Thoracic aorta (tissue), 2 donors: ENCODE results near the gene LPCAT4. TPM values are rescaled to one million over a fixed set of nuclear protein-coding genes. Genes with fewer than 3 reads are reported as not detected.

Experiments
- ATAC-seq: fragments of 150-250 bp; one replicate; pipeline ENCODE4 v1.8.0; 2017; ENCODE audit warnings: low read depth; ENCODE audit not compliant: insufficient number of reproducible peaks, low FRiP score
- DNase-seq: peaks from one replicate; pipeline ENCODE4 v3.0.0-alpha.2; 2020; ENCODE audit warnings: low spot score
- H3K27ac ChIP-seq, 2 donors: fragments of 200-600 bp; sonication (generic); 1 replicate in 1 of 2; 2 replicates in 1 of 2; pipeline ENCODE4 v1.5.1; 2016; ENCODE audit warnings: mild to moderate bottlenecking in 2 of 2, moderate library complexity in 2 of 2
- H3K27me3 ChIP-seq: fragments of 200-600 bp; sonication (generic); replicated peaks from 2 replicates; pipeline ENCODE4 v1.6.0; 2016; ENCODE audit warnings: mild to moderate bottlenecking; ENCODE audit not compliant: insufficient read depth
- H3K36me3 ChIP-seq: fragments of 200-600 bp; sonication (generic); one replicate; pipeline ENCODE4 v1.5.1; 2016
- H3K4me1 ChIP-seq, 2 donors: fragments of 200-600 bp; sonication (generic); 1 replicate in 1 of 2; 2 replicates in 1 of 2; pipeline versions ENCODE4 v1.5.1 to v1.6.0; 2016; ENCODE audit warnings: low read depth in 2 of 2, mild to moderate bottlenecking in 1 of 2; ENCODE audit not compliant: control insufficient read depth in 1 of 2
- H3K4me3 ChIP-seq: fragments of 200-600 bp; sonication (generic); 2 replicates; pipeline ENCODE4 v1.5.1; 2016; ENCODE audit warnings: mild to moderate bottlenecking
- H3K9me3 ChIP-seq: fragments of 200-600 bp; sonication (generic); 2 replicates; pipeline ENCODE4 v1.5.1; 2016
- CTCF ChIP-seq: fragments of 200-600 bp; sonication (generic); IDR thresholded peaks from one replicate; pipeline ENCODE4 v1.5.1; 2019; ENCODE audit warnings: antibody characterized with exemption
- total RNA-seq, 2 donors: library from RNA; depleted of rRNA; stranded (reverse); fragments of >200 nt; gene quantifications; one replicate each; pipeline versions ENCODE4 v1.1.0 to v1.2.3, GENCODE V29; 2016

The LPCAT4 gene
- total RNA-seq, 2 donors from 2014 or later = 13.1 to 20.0 TPM

- Histone ChIP-seq H3K27me3 (no peaks in the 10 kb centered on the region), H3K36me3 (no peaks in the 10 kb centered on the region), H3K4me3 (peak overlapping the region; percentile 81), H3K27ac (peak overlapping the region; percentile 58 to 88), H3K9me3 (no peaks in the 10 kb centered on the region), H3K4me1 (peaks cover 19 to 34% of the 10 kb centered on the region in 2 donors)
- DNase-seq (no peak), ATAC-seq (peak; percentile 40)
- TF ChIP-seq CTCF = no peak
Observed at GRCh38 chr15:34318277-34319079, 48.5 kb downstream of the LPCAT4 start.

GRCh38 chr15:34314491-34315490 lies 52.2 kb downstream of the LPCAT4 start:
- Histone ChIP-seq H3K27ac (no peak overlapping the region), H3K9me3 (no peaks in the 10 kb centered on the region), H3K27me3 (no peaks in the 10 kb centered on the region), H3K4me3 (no peak overlapping the region), H3K4me1 (peaks cover 19 to 34% of the 10 kb centered on the region in 2 donors), H3K36me3 (no peaks in the 10 kb centered on the region)
- DNase-seq (no peak), ATAC-seq (no peak)
- TF ChIP-seq CTCF = no peak

- Histone ChIP-seq H3K27me3 (no peaks in the 10 kb centered on the region), H3K9me3 (no peaks in the 10 kb centered on the region), H3K4me3 (no peak overlapping the region), H3K36me3 (no peaks in the 10 kb centered on the region), H3K27ac (no peak overlapping the region), H3K4me1 (peaks cover 10 to 30% of the 10 kb centered on the region in 2 donors)
- ATAC-seq (no peak), DNase-seq (no peak)
- TF ChIP-seq CTCF = no peak
Observed at GRCh38 chr15:34311563-34311962, 55.4 kb downstream of the LPCAT4 start.

Other genes starting within 250 kb of the LPCAT4 start
- 10 to 100 TPM; 61.9 to 93.8 TPM for gene KATNBL1, start 157.1 kb downstream of the LPCAT4 start, total RNA-seq
- gene EMC4, start 142.2 kb downstream of the LPCAT4 start, total RNA-seq = 100 to 1,000 TPM; 107 to 113 TPM
- 10 to 100 TPM; 58.3 to 82.9 TPM for gene SLC12A6, start 29.4 kb downstream of the LPCAT4 start, total RNA-seq
- gene NOP10, start 24.1 kb downstream of the LPCAT4 start, total RNA-seq = 10 to 100 TPM; 28.9 to 88.8 TPM
- not detected for gene NUTM1, start 23.9 kb downstream of the LPCAT4 start, total RNA-seq
- gene GOLGA8A, start 70.6 kb upstream of the LPCAT4 start, total RNA-seq = 100 to 1,000 TPM in 1 of 2 donors, 10 to 100 TPM in 1; 48.6 to 104 TPM
- 100 to 1,000 TPM; 146 to 184 TPM for gene GOLGA8B, start 216.5 kb upstream of the LPCAT4 start, total RNA-seq